Measurements from ENCODE around the gene TRIP6.

Gene TRIP6, protein sequence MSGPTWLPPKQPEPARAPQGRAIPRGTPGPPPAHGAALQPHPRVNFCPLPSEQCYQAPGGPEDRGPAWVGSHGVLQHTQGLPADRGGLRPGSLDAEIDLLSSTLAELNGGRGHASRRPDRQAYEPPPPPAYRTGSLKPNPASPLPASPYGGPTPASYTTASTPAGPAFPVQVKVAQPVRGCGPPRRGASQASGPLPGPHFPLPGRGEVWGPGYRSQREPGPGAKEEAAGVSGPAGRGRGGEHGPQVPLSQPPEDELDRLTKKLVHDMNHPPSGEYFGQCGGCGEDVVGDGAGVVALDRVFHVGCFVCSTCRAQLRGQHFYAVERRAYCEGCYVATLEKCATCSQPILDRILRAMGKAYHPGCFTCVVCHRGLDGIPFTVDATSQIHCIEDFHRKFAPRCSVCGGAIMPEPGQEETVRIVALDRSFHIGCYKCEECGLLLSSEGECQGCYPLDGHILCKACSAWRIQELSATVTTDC

DNA sequence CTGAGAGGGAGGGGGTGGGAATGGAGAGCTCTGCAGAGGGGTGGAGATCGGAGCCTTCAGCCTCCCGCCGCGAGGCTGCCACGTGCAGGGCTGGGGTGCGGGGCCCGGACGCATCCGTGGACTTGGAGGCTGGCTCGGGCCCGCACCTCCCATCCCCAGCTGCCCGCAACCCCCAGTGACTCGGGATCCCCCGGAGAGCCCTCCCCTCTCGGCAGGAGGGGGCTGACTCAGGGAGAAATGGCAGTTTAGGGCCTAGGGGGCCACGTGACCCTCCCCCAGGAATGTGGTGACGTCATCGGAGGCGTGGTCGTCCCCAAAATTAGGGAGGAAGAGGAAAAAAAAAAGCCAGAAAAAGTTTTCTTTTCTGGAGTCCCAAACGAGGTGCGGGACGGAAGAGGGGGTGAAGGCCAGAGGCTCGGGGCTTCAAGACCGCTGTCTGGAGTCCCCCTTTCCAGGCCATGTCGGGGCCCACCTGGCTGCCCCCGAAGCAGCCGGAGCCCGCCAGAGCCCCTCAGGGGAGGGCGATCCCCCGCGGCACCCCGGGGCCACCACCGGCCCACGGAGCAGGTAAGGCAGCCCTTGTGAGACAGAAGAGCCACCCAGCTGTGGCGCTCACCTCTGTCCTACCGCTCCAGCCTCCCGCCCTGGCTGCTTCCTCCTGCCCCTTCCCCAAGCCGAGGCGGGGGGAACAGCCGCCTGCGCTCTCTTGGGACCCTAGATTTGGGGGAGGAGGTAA lies at the start of gene TRIP6:
Gene TRIP6 (plus strand): TSS at position 348 of the 736 bp plus-strand sequence. CDS start 111 bp downstream, at position 459.
- FAIRE-seq: no peak

GRCh38 chr7:100818366-100818765 lies 48.8 kb upstream of the TRIP6 start:
- no peak for FAIRE-seq

- no peak for FAIRE-seq
Measured at GRCh38 chr7:100818825-100819224, 48.4 kb upstream of the TRIP6 start.

GRCh38 chr7:100819586-100819985 lies 47.6 kb upstream of the TRIP6 start:
- FAIRE-seq: no peak

DNA sequence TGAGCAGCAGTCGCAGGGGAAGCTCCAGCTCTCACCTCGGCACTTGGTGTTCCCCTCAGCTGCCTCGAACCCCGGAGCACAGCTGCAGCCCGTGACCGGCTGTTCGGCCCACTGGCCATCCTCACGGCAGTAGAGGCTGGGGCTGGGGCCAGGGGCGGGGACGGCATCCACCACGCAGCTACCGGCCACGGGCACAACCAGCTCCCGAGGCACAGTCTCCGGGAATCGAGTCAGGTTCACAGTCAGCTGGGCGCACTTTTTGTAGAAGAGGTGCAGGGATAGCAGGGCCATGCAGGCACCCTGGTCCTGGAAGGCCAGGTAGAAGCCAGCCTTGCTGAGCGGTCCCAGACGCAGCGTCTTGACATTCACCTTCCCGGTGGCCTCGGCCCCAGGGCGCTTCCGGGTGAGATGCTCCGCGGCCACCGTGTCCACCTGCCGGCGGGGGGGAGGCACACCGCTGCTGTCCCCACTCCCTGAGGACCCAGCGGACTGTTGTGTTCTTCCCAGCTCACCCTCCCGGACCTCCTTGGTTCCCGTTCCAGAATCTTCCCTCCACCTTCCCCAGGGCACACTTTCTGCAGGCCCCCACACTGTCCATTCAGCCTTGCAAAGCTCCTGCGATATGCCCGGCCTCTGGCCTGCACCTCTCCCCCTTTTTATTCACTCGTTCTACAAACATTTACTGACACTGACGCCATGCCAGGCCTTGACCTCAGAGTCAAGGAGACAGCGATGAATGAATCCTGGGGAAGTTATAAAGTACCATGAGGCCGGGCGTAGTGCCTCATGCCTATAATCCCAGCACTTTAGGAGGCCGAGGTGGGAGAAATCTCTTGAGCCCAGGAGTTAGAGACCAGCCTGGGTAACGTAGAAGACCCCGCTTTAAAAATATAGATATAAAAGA lies 44.7 kb upstream of the TRIP6 start:
- no peak for FAIRE-seq

- no peak for FAIRE-seq
Measured at GRCh38 chr7:100823140-100823525, 44.1 kb upstream of the TRIP6 start.

DNA sequence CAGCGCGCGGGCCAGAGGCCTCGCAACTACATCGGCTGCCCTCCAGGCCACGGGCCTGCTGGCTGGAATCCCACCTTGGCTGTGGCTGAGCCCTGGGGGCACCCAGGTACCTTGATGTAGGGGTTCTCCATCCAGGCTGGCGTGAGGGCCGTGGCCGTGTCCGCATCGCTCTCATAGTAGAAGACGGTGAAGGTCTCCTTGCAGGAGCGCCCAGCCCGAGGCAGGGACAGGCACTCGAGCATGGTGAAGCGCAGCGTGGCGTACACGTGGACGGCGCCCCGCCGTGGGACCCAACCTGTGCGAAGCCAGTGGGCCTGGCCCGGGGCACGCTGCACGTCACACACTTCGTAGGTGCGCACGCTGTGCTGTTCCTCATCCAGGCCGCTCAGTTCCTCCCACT lies 43.7 kb upstream of the TRIP6 start:
- FAIRE-seq: no peak

DNA sequence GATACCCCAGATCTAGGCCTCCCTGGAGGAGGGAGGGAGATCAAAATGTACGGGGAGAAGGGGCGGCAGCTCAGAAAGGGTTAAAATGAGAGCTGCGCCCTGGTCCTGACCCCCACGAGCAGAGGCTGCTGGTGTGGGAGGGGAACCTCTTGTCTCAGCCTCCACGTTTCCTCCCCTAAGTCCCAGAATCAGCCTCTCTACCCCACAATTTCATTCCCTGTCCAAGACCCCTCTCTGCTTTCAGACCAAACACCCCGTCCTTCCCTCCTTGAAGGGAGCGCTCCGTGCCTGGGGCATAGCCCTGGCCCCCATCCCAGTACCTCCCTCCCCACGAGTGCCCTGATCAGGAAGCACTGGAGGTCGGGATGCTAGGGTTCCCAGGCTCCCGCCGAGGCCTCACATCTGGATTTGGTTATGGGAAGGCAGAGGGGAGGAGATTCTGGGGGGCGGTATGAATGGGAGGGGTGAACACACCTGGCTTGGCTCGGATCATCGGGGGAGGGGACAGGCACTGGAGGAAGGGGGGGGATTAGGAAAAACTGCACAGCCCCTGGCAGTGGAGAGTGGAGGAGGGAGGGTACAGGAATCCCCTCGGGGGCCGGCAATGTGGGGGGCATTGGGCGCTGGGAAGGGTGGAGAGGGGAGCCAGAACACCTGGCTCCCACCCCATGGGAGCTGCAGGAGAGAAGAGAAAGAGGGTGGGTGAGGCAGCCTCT lies 42.5 kb upstream of the TRIP6 start:
- no peak for FAIRE-seq

DNA sequence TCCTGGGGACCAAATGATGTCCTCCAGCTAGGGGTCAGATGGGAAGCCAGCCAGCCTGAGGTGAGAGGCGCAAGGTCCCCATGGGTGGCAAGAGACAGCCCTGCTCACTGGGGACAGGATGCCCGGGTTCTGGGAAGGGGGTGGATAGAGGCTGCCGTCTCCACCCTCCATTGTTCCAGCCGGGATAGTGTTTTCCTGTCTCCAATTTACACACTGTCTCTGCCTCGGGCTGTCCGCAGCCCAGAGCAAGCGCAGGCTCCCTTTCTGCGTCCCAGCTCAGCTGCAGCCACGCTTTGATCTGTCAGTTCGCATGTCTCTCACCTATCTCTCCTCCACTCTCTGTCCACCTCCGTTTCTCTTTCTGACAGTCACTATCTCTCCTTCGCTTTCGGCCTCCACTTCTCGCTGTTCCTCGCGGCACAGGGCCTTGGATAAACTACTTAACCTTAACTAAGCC lies 41.9 kb upstream of the TRIP6 start:
- no peak for FAIRE-seq

DNA sequence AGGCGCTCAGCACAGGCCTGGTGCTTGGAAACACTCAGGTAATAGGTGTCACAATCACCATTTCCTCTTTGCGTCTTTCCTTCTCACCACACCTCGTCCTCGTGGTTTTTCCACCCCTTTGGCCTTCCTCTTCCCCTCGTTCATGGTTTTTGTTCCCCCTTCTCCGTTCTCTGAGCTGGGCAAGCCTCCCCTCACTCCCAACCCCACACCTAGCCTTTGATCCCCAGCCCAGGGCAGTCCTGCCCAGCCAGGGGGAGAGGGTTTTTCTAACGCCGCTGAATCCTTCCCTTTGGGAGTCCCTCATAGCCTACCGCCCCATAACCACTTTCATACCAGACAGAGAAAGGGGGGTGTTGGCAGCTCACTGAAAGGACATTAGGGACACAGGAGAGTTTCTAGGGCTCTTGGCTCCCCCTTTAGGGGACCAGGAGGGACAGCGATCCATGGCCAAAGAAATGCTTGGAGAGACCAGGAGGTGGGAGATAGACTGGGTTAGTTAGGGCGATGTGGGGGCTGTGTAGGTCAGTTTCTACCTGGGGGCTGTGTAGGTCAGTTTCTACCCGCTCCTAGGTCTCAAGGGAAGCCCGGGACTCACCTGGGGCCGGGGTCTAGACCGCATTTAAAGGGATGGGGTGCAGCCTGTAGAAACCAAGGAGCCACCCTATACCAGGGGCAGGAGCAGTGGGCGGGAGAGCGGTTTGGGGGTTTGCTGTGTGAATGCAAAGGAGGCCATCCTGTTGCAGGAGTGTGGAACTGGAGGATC lies 41.3 kb upstream of the TRIP6 start:
- FAIRE-seq: no peak

DNA sequence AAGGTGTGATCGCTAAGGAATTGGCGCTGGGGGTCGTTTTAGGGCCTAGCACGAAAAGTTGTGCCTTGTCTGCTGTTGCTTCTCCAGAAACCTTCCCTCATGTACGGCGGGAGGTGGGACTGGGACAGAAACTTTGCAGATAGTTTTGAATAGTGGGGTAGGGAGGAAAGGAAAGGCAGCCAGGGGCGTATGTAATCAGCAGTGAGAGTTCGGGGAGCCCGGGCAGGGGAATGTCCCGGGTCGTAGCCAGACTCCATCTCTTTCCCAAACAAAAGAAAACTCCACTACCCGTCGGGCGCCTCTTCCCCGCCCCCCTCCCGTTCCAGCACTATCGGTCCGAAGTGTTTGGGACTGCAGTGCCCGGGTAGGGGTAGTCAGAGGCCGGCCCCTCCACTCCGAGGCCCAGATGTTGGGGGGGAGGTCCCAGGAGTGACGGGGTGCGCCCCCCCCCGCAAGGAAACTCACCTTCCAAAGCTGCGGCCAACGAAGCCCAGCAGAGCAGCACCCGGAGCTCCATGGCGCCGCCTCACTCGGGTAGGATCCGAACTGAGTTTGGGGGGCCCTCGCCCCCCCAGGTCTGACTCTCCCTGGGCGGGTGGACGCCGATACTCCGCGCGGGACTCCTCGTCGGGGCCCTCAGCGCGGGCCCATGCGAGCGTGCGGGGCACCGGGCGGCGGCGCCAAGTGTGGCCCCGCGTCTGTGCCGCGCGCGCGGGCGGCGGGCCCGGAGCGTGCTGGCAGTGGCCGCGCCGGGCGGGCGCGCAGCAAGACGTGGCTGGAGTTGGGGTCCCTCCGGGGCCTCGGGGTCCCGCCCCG lies 40.5 kb upstream of the TRIP6 start:
- FAIRE-seq: no peak

GRCh38 chr7:100827330-100828226 lies 39.6 kb upstream of the TRIP6 start, which contains the start of gene EPHB4:
Gene EPHB4 (minus strand): TSS chr7:100827523. CDS start chr7:100827030, 493 bp downstream.
- no peak for FAIRE-seq

GRCh38 chr7:100829150-100829716 lies 38.0 kb upstream of the TRIP6 start:
- FAIRE-seq: no peak

- no peak for FAIRE-seq
Measured at GRCh38 chr7:100830396-100830795, 36.8 kb upstream of the TRIP6 start.

- FAIRE-seq: no peak
Measured at GRCh38 chr7:100832281-100832633, 34.9 kb upstream of the TRIP6 start.

- no peak for FAIRE-seq
Measured at GRCh38 chr7:100835903-100836811, 31.0 kb upstream of the TRIP6 start.

DNA sequence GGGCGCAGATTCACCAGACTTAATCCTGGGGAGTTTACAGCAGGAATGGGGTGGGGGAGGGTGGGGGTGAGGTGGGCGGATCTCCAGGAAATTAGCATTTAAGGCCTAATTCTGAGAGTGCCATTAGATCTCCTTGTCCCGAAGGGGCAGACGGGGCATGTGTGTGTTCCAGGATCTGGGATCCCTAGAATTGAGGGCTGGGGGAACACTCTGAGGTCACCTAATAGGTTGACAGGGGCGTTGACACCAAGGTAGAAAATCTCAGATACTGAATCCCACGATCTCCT lies 30.4 kb upstream of the TRIP6 start:
- no peak for FAIRE-seq

All from colon (tissue), 2 donors.